ENCODE data around the gene ETS2.

The ETS2 gene

GRCh38 chr21:38789275-38789674 is 16.5 kb upstream of the ETS2 start:
- no peak for TF ChIP-seq ZFX (IDR thresholded peaks at IDR 0.05)
- TF ChIP-seq CTCF (conservative IDR thresholded peaks at IDR 0.05): no peak

GRCh38 chr21:38790059-38790458 is 15.7 kb upstream of the ETS2 start:
- no peak overlapping the region for H3K27ac ChIP-seq
- TF ChIP-seq CTCF (conservative IDR thresholded peaks at IDR 0.05) (no peak), ZFX (IDR thresholded peaks at IDR 0.05) (no peak)

More at GRCh38 chr21:38789275-38789674, 16.5 kb upstream of the ETS2 start:
- H3K27ac ChIP-seq: no peak overlapping the region

- TF ChIP-seq ZFX (IDR thresholded peaks at IDR 0.05) (no peak), CTCF (conservative IDR thresholded peaks at IDR 0.05) (no peak)
- no peak overlapping the region for H3K27ac ChIP-seq
These were observed 14.8 kb upstream of the ETS2 start for GRCh38 chr21:38790961-38791360.

- no peak overlapping the region for H3K27ac ChIP-seq
- TF ChIP-seq CTCF (conservative IDR thresholded peaks at IDR 0.05) (no peak), ZFX (IDR thresholded peaks at IDR 0.05) (no peak)
These were observed 12.9 kb upstream of the ETS2 start for GRCh38 chr21:38792676-38793459.

- TF ChIP-seq ZFX (IDR thresholded peaks at IDR 0.05) (no peak), CTCF (conservative IDR thresholded peaks at IDR 0.05) (no peak)
- H3K27ac ChIP-seq: no peak overlapping the region
These were observed 11.6 kb upstream of the ETS2 start for GRCh38 chr21:38793926-38794713.

GRCh38 chr21:38794978-38795377 is 10.8 kb upstream of the ETS2 start:
- TF ChIP-seq ZFX (IDR thresholded peaks at IDR 0.05) (no peak), CTCF (conservative IDR thresholded peaks at IDR 0.05) (no peak)
- no peak overlapping the region for H3K27ac ChIP-seq

GRCh38 chr21:38795475-38795874 is 10.3 kb upstream of the ETS2 start:
- H3K27ac ChIP-seq: no peak overlapping the region
- no peak for TF ChIP-seq ZFX (IDR thresholded peaks at IDR 0.05)
- TF ChIP-seq CTCF (conservative IDR thresholded peaks at IDR 0.05): no peak
